NCI-H1930 (cell line): ENCODE measurements around the gene ABCB1.
"Not testable (repeated sequence)": the region's sequence is repeated elsewhere in the genome, so short reads cannot be mapped to it uniquely, and the experiment has no call there.

Experiments used
- DNase-seq, 2 experiments: peaks; one replicate each; lab custom pipeline; 2025; lab: John Stamatoyannopoulos, UW

The ABCB1 gene

DNA sequence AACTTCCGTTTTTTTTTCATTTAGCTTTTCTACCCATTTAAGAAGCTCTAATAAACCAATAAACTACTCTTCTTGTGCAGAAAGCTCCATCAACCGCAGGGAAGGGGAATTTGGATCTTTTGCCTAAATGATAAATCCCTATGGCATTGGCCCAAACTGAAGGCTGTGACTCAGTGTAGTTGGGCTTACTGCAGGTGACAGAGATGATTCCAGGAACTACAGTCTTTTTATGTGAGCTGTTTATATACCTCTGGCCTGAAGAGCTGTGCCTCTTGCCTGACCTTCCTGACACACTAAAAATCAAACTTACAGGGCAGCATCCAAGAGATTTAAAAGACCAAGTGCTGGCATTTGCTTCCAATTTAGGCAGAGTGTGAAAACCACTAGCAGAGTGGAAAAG, 25.2 kb downstream of the ABCB1 start:
- no peak for DNase-seq

DNA sequence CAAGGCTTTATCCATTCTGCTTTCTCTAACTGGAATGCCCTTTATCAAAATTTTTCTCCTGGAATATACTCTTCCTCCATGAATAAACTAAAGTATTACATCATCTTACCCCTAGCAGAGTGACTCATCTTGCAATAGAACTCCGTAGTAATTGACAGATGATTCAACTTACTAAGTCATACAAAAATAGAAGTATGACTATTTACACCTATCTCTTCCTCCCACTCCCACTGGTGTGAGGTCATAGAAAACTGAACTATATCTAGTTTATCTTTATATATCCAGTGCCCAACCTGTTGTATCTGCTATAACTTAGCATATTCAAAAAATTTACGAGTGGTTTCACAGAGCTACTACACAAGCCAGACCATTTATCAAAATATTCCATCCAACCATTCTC, 26.1 kb downstream of the ABCB1 start:
- DNase-seq: no peak

DNA sequence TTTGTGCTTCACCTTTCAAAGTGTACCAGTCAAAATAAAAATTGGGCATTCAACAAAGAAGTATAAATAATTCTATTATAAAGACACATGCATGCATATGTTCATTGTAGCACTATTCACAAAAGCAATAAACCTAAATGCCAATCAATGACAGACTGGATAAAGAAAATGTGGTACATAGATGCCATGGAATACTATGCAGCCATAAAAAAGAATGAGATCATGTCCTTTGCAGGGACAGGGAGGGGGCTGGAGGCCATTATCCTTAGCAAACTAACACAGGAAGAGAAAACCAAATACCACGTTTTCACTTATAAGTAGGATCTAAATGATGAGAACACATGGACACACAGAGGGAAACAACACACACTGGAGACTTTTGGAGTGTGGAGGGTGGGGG, 28.2 kb downstream of the ABCB1 start:
- not testable (repeated sequence) for DNase-seq

DNA sequence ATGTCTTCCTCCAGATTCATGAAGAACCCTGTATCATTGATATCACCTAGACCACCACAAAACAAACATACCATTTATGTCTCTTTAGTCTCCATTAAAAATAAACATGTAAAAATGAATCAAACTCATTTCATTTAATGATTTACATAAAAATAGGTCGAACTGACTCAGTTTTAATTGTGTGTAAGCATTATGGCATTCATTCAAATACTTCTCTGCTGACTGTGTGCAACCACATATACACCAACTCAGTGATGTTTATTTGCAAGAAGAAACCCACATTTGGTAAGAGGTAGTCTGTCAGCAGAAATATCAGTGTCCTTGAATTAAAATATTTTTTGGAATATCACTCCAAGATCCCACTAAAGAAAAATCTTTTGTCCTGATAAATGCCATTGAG, 30.5 kb downstream of the ABCB1 start:
- no peak for DNase-seq

DNA sequence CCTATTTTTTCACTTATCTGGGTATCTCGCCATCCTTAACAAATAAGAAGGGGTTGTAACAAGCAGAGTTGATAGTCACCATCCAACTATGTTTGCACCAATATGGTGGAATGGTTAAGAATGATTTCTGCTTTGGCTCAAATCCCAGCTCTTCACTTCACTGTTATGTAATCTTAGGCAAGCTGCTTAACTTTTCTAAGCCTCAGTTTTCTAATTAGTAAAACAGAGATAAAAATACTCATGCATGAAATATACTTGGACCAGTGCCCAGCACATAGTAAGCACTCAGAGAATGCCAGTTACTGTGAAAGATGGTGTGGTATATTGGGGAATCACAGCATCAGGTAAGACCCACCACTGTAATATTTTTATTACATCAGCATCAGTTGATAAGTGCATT, 33.6 kb downstream of the ABCB1 start:
- DNase-seq: no peak

DNA sequence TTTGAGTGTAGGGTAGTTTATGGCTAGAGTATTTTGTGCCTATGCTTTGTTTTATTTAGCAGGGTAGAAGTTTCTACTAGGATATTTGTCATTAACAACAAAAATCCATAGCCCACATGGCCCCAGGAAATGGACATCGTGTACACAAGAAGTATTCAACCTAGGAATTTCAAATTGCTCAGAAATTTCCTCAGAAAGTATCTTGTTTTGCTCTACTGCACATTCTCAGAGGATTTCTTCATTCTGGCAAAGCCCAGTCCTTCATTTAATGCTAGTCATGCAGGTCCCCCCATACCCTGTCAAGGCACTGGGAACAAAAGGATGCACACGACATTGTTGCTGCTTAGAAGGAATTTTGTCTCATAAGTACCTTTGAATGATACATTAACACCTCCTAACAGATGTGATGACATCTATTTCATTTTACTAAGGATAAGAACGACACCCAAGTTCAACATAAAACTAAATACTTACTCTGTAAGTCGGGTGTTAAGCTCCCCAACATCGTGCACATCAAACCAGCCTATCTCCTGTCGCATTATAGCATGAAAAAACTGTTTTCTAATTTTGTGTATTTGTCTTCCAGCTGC, 34.3 kb downstream of the ABCB1 start:
- no peak for DNase-seq

DNA sequence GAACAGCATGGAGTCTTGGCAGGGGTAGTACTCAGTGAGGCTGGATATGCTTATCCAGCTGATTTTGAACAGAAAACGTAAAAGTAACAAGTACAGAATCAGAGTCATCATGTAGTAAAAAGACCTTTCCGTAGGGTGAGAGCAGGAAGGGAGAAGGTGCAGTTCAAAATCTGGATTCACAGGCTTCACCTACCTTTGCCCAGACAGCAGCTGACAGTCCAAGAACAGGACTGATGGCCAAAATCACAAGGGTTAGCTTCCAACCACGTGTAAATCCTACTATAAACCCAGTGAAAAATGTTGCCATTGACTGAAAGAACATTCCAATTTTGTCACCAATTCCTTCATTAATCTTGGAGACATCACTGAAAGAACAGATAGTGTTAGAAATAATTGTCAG, 34.8 kb downstream of the ABCB1 start:
- DNase-seq: no peak

DNA sequence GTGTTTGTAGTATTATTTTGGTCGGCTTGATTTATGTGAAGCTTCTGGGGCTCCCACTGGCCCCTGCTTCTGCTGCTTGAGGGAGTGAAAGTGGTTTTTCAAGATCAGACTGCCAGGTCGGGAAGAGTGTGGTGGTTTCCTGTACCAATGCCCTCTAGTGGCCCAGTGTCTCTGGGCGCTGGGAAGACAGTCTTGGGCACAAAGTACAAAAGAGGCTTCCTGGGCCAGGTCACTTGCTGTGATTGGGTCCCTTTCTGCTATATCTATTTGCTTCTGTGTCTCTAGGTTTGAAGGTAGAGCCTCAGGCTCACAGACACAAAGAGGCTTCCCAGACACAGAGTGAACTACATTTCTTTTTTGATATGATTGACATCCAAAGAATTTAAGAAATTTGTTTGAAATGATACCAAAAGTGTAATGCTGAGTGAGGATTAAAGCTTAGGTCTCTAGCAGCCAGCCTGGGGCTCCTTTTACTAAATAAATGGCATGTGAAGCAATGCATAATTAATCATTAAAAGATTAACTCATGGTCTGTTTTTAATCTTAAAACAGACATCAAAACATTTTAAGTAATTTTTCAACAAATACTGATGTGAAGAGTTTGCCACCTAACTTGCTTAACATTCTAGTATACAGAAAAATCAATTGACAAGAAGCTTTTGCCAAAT, 36.3 kb downstream of the ABCB1 start:
- no peak for DNase-seq

DNA sequence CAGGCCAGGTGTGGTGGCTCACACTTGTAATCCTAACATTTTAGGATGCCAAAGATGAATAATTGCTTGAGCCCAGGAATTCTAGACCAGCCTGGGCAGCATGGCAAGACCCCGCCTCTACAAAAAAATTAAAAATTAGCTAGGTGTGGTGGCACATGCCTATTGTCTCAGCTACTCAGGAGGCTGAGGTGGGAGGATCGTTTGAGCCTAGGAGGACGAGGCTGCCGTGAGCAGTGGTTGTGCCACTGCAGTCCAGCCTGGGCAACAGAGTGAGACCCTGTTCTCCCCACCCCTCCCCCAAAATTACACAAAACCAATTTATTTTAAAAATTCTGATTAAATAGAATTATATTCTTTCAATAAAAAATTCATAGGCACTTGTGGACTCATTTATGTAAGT, 39.0 kb downstream of the ABCB1 start:
- DNase-seq: no peak

DNA sequence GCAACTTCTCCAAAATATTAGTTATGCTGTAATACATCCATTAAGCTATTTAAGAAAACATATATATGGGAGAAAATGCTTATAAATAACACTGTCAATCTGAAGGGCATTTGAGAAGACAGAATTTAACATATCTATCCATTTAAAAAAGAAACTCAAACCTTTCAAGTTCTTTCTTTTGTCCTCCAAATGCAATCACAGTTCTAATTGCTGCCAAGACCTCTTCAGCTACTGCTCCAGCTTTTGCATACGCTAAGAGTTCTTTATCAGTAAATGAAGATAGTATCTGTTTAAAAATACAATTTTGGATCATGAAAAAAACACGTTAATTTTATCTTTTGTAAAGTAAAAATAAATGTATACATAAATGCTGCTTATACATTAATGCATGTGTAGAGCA, 39.6 kb downstream of the ABCB1 start:
- DNase-seq: no peak

DNA sequence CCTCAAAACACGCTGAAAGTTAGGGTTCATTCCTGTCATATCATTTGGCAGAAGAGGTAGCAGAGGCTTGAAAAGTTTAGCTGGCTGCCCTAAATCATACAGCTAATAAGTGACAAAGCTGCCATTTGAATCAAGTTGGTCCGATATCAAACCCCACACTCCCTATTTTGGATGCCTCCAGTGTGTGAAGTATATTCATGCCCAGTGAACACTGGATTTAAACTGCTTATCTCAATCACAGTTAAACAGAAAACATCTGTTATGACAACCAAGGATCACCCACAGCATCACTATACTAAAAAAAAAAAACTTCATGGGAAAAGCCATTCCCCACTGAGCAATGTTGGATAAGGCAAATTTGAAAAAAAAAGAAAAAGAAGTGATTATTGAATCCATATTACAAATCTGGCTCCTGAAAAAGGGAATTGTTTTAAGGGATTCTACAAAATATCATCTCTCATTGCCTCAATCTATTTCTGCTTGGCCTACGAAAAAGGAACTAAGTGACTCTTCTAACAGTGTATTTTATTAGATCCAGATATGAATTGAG, 48.3 kb downstream of the ABCB1 start:
- DNase-seq: no peak

DNA sequence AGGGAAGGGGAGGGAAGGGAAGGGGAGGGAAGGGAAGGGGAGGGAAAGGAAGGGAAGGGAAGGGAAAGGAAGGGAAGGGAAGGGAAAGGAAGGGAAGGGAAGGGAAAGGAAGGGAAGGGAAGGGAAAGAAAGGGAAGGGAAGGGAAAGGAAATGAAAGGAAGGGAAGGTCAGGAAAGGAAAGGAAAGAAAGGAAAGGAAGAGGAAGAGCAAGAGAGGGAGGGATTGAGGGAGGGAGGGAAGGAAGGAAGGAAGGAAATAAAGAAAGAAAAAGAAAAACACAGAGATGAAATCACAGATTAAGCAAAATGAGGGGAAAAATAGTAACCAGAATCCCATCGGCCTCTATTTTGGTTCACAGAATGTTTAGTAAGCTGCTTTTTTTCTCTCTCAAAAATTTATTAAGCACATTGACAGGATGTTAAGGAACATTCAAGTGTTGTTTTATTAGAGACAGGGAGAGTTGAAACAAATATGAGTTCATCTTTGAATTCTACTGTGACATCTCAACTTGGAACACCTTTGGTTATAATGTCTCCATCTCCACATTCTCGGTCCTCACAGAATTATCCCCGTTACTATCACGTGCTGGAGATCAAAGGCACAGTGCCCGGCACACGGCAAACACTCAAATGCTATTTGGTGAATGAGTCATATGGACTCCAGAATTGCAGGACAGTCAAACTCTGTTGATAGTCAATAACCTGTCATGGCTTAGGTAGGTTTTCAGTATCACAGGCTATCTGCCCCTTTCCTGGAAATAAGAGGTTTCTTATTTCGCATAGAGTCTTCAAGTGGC, 52.4 kb downstream of the ABCB1 start:
- no peak for DNase-seq

DNA sequence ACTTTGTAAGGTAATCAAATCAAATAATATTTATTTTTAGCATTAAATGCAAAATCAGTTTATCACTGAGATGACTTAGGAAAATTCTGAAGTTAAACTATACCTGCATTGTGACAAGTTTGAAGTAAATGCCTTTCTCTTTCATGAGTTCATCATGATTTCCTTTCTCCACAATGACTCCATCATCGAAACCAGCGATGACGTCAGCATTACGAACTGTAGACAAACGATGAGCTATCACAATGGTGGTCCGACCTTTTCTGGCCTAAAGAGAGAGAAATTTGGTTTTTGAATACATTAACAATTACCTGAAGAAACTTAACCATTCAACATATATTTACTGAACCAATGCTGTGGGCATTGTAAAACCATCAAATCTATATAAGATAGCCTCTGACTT, 54.9 kb downstream of the ABCB1 start:
- no peak for DNase-seq

DNA sequence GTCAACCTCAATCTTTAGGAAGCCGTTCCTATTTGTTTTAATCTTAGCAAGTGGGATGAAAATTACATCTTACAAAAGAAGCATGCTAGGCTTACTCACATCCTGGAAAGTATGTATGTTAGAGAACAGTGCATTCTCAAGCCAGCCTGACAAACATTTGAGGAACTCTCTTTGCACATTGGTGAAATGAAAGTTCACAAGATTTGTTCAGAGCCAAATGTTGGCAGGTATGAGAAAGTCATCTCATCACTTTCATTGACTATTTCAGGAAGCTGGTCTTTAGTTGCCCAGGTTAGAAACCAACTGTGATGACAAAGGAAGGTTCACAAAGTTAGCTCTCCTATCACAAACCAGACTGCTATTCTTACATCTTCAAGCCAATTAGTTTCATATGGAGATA, 57.1 kb downstream of the ABCB1 start:
- no peak for DNase-seq

DNA sequence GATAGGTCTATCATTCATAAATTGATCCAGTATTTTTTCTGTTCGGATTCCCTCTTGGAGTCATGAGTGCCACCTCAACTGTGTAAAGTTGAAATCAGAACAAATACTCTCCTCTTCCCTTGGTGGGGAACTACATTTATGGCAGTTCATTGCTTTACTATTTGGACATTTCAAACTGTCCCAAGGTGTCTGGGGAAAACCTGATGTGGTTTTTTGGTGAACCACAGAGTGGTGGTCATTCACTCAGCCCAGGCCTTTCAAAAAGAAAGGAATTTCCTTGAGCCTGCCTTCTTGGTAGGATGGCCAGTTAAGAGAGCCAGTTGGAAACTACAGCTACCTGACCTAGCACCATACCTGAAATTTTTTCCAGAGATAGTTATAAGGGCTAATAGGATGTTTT, 59.0 kb downstream of the ABCB1 start:
- DNase-seq: no peak

DNA sequence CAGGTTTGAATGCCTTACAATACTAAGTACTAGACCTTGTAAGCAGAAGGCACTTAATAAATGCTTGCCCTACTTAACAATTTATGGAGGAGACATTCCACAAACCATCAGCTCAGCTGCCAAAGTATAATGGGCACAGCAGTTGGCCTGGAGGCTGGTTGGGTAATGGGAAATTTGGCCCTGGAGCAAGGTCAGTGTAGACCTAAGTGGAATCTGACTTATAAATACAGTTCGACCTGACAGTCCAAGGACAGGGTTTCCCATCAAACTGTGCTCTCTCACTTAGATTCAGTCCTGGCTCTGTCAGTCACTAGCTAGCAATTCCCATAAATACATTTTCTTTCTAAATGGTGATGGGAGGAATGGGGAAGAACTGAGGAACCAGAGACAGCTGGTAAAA, 62.6 kb downstream of the ABCB1 start:
- DNase-seq: no peak

DNA sequence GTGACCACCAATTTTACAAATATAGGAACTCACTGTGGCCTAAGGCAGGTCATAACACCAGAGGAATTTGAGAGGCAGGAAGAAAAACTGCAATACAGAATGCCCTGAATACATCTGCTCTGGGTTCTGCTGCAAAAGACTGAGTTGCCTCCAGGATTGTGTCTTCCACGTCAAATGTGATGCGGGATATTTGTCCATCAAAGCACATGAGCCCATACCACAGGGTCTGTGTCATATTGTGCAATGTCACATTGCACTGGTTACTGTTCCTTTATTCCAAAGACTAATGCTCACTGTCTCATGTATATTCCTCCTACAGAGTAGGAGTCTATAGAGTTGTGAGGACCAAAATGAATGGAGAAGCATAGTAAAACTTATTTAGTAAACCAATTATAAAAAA, 66.6 kb downstream of the ABCB1 start:
- no peak for DNase-seq

DNA sequence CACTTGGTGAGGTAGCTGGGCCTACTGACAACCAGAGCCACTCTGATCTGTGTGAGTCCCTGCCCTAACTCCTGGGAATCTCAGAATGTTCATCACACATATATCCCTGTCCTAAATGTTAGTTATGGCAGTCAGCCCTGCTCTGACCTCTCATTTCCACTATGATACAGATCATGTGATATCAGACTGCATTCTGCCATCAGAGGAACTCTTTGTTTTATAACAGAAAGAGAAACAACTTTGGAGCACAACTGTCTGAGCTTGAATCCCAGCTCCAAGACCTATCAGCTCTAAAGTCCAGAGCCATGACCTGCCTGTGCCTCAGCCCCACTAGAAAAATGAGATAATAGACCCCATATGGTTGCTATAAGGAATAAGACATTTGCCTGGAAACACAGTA, 70.6 kb downstream of the ABCB1 start:
- DNase-seq: no peak

DNA sequence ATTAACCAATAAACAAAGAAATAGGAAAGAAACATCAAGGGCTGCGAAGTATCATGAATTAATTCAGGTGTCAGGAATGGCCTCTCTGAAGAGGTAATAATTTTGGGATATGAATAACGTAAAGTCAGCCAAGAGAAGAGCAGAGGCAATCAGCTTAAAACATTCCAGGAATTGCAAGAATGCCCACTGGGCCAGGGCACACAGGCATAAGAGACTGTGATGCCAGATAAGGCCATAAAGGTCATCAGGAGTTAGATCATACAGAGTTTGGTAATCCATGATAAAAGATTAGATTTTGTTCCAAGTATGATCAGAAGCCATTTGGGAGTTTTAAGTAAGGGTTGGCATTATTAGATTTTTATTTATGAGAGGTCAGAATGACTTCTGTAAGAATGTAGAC, 72.0 kb downstream of the ABCB1 start:
- DNase-seq: no peak

DNA sequence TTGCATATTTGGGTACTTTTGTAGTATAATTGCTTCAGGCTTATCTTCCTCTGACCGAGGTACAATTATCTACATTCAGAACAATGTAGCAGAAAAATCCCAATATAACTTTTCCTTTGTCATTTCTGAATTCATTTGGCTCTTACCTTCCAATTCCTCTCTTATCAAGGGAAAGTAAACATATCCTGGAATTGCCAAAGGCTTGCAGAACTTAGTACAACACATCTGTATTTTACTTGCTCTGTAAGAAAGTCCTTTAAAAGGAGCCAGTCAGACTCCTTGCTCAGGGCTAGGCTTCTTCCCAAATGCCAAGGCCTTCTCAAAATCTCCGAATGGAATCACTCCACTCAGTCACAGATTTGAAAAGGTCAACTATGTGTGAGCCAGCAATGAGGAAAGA, 81.9 kb downstream of the ABCB1 start:
- no peak for DNase-seq

DNA sequence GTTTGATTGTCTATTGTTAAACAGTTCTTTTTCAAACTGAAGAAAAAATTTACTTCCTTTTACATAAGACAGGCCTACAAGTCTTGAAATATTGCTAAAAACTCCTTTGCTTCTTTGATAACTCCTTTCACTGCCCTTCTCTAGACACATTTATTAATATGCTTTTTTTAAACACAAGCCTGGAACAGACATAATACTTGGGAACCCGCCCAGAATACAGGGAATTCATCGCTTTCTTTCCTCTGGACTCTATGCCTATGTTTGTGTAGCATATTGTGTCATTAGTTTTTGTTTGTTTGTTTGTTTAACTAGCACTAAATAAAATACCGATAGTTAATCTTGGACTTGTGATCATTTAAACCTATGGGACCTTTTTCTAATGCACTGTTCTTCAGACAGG, 82.8 kb downstream of the ABCB1 start:
- no peak for DNase-seq

DNA sequence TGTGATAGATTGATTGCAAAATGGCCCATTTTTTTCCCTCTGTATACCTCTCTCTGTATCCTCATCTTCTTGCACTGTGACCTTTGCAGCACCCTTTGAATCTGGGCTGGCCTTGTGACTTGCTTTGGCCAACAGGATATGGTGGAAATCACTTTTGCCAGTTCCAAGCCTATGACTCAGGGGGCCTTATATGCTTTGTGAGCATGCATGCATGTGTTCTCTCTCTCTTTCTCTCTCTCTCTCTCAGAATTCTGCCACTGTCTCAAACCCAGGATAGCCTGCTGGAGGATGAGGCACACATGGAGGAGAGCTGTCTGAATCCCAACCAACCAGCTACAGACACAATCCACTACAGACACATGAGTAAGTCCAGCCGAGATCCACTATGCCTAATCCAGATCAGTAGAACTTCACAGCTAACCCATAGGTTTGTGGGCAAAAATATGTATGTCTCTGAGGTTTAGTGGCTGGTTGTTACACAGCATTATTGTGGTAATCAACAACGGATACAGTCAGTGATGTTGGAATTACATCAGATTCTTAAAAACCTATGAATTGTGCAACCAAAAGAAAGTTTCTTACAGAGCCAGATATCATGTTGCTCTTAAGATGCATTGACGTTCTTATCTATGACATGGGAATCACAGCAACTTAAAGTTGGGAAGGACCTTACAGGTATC, 83.4 kb downstream of the ABCB1 start:
- DNase-seq: no peak
